Suppressor macrophage (primary cell): ENCODE measurements around the gene AIF1L.

Experiments used
- DNase-seq, 4 experiments: peaks; one replicate each; pipeline ENCODE4 v3.0.0-alpha.2; 2020 to 2022

The AIF1L gene

DNA sequence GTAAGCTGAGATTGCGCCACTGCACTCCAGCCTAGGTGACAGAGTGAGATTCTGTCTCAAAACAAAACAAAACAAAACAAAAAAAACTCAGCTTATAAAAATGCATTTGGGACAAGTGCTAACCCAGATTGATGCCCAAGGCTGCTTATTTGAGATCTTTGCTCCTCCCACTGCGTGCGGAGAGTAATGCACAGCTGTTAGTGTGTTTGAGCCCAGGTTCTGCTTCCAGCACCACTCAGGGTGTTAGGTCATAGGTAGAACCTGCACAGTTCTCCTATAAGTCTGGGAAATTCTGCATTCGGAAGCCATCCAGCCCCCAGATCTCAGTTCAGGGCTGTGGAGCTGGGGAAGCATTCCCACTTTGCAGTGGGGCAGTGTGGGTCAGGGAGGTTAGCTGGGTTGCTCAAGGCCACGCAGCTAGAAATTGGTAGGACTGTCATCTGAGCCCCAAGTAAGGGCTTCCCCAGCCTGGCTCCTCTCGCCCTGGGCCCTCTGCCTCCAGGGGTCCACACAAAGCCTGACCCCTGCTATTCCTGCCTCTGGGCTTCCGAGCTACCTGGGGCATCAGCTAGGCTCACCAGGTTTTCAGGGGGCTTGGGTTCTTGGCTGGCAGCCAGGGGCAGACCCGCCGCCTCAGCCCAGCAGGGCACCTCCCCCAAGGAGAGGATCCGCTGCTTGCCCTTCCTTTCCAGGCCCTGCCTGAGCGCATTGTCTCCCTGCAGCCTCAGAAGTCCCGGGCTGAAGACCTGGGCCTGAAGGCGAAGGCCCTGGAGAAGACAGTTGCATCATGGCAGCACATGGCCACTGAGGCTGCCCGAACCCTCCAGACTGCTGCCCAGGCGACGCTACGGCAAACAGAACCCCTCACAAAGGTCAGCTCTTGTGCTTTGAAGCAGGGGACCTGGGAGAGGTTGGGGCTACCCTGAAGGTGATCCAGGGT is 17.6 kb upstream of the AIF1L start:
- DNase-seq, result no peak

DNA sequence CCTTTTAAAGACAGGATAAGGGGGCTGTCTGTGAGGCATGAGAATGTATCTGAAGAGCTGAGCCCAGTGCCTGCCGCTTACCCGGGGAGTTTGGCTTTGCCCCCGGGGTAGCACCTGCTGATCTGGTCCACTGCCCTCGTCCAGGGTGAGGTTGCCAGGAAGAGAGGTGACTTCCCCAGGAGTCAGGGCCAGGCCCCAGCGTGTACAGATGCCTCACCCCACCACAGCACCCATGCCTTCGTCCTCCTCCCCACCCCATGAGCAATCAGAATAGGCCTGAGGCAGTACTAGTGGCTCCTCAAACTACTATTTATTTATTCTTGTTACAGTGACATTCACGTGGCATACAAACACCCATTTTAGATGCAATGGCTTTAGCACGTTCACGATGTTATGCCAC is 15.7 kb upstream of the AIF1L start:
- DNase-seq, result no peak

DNA sequence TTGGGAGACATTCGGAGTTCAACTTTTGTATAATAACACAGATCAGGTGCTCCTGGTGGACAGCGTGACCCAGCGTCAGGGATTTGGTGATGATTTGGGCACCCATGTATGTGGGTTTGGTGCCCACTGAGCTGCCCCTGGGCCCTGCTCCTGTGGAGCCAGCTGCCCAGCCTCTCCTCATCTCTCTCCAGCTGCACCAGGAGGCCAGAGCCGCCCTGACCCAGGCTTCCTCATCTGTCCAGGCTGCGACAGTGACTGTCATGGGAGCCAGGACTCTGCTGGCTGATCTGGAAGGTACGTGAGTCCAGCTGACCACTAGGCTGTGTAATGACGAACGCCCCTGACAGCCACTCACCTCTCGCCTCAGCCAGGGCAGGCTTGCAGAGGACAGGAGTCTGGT is 14.5 kb upstream of the AIF1L start:
- no peak for DNase-seq

DNA sequence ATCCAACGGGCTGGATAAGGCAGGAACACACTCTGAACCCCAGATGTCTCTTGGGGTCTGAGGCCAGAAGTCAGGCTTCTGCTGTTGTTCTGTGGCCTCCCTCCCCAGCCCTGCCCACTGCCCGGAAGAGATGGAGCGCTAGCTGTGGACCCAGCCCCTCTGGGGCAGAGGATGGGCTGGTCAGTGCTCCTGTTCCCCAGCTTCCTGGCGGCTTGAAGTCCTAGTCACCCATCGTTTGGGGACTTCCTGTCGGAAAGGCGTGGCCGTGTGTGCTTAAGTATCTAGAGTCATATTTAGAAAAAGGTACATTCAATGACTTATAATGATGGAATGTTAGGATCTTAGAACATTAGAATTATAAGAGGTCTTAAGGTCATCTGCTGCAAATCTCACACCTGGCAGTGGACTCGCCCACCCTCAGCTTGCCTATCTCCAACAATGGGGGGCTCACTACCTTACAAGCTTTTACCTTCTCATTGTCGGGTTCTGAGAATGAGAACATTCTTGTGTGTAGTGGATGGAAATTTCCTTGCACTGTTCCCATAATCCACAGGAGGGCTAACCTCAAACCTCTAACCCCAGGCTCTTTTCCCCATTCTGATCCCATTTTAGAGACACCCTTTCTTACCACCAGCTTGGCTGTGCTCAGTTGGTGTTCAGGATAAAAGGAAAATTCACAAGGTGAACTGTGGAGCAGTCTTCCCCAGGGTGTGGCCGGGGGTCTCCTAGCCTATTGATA is 13.4 kb upstream of the AIF1L start:
- no peak for DNase-seq

DNA sequence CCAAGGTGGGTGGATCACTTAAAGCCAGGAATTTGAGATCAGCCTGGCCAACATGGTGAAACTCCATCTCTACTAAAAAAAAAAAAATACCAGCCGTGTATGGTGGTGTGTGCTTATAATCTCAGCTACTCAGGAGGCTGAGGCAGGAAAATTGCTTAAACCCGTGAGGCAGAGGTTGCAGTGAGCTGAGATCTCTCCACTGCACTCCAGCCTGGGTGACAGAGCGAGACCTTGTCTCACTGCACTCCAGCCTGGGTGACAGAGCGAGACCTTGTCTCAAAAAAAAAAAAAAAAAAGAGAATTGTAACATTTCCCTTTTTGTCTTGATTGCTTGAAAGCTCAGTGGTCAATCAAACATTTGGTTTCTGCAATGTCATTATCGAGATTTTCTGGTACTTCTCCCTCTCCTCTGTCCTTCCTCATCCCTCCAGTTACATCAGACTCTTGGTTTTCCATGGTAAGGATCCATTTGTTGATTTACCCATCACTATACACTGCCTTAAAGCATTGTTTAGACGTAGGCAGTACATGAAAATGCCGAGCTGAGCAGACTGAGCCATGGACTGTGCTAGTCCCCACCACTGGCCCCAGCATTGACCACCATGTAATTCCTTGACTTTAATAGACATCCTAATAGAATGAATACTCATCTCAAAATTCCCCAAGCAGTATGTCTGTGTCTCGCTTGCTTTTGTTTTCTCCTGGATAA is 11.5 kb upstream of the AIF1L start:
- DNase-seq, result no peak

DNA sequence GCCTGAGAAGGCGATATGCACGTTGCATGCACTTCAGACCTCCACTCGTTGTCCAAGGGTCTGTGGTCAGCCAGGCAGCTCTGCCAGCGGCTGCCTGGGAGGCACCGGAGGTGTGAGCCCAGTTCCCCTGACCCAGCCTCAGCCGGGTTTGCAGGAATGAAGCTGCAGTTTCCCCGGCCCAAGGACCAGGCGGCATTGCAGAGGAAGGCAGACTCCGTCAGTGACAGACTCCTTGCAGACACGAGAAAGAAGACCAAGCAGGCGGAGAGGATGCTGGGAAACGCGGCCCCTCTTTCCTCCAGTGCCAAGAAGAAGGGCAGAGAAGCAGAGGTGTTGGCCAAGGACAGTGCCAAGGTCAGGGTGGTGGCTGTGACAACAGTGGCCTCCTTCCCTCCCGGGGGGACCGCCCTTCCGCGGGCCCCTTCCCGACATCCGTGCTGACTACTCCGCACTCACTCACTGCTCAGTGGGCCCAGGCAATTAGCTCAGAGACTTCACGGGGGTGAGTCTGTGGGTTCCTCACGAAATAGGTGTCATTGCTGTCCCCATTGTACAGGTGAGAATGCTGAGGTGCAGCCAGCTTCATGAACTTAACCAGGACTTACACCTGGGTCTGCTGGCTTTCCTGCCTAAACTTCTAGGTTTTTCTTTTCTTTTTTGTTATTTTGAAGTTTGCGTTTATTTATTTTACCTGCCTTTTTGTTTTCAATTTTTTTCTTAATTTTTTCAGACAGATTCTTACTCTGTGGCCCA is 10.8 kb upstream of the AIF1L start:
- DNase-seq, result no peak

DNA sequence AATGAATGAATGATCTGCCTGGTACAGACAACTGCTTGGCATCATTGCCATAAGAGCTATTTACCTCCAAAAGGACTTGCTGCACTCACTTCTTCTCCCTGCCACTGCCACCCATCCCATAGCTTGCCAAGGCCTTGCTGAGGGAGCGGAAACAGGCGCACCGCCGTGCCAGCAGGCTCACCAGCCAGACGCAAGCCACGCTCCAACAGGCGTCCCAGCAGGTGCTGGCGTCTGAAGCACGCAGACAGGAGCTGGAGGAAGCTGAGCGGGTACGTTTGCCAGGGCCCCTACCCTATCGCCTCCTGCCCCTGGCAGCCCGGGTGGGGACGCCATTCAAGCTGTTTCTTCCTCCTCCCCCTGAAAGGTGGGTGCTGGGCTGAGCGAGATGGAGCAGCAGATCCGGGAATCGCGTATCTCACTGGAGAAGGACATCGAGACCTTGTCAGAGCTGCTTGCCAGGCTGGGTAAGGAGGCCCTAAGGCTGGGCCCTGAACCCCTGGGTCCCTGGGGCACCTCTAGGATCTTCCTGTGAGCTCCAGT is 8.9 kb upstream of the AIF1L start:
- DNase-seq, result no peak

DNA sequence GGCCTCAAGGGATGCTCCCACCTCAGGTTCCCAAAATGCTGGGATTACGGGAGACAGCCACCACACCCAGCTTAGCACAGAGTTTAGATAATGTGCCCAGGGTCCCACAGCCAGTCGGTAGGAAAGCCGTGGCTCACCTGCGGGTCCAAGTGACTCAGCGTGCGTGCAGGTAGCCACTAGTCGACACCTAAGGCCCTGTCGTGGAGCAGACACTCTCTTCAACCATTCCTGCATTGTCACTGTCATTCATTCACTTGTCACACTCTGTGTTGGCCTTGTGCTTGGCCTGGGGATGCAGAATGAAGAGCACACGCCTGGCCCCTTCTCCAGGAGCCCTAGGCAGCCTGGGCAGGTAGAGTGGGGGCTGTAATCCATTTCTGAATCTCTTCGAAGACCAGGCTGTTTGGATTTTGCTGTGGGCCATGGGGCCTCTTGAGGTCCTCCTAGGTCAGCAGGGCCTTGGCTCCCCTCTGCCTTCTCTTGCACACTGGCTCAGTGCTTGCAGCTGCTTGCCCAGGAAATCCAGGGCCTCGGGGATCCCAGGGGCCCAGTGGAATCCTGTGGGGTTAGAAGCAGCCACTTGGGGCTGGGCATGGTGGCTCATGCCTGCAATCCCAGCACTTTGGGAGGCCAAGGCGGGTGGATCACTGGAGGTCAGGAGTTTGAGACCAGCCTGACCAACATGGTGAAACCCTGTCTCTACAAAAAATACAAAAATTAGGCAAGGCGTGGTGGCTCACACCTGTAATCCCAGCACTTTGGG is 6.1 kb upstream of the AIF1L start:
- DNase-seq, result no peak

DNA sequence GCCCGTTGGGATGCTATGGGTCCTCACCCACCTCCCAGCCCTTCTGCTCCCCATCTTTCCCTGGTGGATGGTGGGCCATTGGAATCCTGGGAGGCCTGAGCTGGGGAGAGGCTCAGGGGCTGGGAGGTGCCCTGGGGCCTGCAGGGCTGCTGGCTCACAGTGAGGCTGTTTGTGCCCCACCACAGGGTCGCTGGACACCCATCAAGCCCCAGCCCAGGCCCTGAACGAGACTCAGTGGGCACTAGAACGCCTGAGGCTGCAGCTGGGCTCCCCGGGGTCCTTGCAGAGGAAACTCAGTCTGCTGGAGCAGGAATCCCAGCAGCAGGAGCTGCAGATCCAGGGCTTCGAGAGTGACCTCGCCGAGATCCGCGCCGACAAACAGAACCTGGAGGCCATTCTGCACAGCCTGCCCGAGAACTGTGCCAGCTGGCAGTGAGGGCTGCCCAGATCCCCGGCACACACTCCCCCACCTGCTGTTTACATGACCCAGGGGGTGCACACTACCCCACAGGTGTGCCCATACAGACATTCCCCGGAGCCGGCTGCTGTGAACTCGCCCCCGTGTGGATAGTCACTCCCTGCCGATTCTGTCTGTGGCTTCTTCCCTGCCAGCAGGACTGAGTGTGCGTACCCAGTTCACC is 4.9 kb upstream of the AIF1L start:
- no peak for DNase-seq

DNA sequence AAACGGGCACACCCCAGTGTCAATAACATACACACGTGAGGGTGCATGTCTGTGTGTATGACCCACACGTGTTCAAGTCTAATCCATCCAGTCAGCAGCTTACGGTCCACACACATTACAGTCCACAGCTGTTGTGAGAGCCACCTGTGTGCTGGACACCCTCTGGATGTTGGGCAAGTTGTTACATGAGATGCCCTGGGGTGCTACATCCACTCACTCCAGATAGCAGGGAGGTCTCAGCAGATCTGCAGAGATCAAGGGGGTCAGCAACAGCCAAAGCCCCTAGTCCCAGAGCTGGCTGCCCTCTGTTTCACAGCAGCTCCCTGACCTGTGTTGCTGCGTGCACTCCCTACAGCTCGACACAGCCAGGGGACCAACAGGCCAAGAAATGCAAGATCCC is 4.3 kb upstream of the AIF1L start:
- DNase-seq, result no peak

DNA sequence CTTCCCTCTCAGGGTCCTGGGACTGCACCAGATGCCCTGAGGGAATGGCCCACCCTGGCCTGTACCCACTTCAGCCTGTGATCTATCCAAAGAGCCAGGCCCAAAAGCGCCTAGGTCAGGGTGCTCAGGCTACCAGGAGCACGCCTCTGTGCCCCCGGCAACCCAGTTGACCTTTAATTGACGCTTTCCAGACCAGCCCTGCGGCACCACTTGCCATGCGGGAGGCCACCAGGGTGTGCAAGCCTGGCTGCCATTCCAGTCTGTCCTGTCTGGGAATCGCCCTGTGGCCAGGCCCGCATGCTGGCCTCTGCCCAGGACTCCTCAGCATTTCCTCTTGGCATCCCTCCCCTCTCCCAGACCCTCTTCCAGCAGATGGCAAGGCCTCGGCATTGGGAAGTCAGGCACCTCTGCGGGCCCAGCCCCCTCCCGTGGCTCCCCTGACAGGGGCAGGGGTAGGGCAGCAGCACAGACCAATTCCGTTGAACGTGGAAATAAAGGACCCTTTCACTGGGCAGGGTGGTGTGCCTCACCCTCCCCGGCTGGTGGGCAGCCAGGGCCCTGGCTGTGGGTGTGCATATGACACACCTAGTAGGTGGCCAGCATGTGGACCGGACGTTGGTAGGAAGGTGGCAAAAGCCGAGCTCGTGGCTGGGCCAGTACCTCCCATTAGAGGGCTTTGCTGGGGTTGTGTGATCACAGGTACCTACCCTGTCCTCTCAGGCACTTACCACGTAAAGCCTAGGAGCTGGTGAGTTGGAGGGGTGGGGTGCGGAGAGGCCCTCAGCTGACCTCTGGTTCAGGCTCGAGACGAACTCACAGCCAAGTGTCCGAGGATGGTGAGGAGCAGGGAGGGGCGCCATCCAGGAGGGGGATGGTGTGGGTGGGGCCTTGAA is 3.5 kb upstream of the AIF1L start:
- no peak for DNase-seq

DNA sequence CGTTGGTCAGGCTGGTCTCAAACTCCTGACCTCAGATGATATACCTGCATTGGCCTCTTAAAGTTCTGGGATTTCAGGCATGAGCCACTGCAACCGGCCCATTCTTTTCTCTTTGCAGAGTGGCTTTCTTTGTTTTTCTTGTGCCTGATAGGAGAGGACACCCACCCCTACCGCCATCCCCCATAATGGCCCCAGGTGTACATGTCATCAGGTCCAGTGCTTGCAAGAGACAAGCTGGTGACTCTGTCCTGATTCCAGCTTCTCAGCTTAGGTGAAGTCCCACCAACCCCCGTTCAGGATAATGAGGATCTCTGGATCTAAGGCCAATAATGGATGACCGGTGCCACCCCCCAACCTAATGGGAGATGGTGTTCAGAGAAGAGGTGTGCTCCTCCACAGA is 2.3 kb upstream of the AIF1L start:
- no peak for DNase-seq

DNA sequence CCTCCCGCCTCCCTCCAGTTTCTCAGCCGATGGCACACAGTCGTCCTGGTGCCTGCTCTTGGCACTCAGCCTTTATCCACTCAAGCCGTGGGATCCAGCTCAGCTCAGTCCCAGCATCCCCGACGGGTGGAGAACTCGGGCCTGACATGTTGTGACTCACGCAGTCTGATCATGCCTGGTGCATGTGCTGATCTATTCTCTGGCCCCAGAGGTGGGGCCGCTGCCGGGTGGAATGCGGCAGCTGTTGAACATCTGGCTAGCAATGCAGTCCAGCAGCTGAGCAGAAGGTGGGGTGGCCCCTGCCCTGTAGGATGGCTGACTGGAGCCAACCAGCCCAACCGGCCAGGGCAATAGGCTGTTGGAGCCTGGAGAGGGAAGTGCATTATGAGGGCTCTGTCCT is 1.7 kb upstream of the AIF1L start:
- no peak for DNase-seq

DNA sequence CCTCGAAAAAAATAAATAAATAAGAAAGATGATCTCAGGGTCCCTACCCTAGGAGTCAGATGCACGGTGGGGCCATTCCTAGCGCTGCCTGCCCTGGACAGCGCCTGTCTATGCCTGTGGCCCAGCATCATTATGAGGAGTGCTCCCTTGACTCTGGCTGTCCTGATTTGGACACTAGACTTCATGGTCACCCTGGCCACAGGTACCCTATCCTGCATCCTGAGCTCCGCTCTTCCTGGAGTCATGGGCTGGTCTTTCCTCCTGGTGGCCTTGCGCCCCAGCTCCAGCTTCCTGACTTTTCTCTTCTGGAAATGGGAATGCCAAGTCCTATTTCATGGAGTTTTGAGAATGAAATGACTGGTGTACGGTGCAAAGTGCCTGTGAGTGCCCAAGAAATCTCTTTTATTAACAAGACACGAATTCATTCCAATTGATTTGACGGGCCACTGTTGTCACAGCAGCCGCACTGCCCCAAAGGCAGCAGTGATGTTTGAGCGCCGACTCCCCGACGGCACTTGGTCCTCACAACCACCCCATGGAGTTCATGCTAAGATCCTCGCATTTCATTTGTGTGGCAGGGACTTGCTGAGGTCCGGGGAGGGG is 564 bp upstream of the AIF1L start:
- DNase-seq, result no peak

DNA sequence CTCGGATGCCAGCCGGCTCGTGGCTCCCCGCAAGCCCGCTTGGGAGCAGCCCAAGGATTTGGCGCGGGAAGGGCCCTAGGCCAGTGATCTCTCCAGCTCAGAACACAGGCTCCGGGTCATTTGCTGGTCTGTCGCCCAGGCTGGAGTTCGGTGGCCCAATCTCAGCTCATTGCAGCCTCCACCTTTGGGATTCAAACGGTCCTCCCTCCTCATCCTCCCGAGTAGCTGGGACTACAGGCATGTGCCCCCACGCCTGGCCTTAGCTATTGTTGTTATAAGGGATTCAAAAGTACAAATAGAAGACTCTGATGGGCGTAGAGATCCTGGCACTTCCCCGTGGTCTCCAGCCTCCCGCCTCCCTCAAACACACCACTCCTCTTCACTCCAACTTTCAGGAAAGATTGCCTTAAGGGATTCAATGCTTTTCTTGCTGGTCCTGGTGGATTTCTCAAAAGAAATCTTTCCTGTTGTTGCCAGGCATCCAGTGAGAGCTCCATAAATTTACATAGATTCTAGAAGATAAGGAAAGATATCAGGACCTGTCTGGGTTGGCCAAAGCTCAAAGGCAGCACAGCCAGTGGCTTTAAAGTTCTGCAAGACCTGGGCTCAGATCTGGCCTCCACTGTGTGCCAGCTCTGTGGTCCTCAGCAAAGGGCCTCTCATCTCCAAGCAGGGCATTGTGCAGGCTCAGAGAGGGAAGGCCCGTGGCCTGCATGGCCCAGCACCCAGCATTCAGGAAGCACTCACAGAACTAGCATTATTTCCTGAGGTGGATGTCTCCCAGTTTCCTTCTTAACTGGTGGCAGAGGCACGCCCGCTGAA is 1.0 kb downstream of the AIF1L start:
- DNase-seq, result no peak

DNA sequence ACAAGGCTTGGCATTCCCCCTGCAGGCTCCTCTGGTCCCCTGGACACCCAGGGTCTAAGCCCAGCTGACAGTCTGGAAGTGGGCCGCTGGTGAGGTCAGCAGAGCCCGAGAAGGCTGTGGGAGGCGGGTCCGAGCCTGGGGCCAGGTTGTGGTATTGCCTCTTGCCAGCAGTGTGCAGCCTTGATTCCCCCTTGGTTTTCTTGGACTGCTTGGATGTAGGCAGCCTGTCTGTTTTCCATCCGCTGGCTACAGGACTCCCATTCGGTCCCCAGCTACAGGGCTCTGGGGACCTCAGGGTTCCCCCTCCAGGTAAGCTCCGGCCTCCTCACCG is 1.6 kb downstream of the AIF1L start:
- DNase-seq, result no peak

DNA sequence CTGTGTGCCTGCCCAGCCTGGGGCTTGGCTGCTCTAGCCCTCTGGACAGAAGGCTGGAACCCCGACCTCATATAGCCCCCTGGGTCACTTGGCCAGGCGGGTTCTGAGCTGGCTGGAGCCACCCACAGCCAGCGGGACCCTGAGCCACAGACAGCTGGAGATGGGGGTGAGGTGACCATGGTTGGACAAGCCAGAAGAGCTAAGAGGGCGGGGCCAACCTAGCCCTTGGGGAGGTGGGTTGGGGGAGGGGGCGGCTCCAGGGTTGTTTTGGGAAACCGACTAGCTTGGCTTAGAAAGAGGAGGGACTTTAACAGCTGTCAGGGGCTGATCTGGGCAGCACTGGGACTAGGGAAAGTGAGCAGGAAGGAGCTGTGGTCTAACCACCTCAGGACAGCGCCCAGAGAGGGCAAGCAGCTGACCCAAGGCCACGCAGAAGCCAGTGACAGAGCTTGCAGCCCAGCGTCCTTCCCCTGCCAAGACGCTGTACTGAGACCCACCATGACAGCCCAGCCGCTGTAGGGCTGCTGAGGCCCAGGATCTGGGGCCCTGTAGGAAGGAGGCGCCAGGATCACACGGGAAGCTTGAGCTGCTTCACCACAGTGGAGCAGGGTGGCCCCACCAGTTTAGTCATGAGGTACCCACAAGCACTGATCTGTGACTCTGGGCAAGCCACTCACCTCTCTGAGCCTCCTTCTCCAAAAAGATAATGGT is 2.2 kb downstream of the AIF1L start:
- no peak for DNase-seq

DNA sequence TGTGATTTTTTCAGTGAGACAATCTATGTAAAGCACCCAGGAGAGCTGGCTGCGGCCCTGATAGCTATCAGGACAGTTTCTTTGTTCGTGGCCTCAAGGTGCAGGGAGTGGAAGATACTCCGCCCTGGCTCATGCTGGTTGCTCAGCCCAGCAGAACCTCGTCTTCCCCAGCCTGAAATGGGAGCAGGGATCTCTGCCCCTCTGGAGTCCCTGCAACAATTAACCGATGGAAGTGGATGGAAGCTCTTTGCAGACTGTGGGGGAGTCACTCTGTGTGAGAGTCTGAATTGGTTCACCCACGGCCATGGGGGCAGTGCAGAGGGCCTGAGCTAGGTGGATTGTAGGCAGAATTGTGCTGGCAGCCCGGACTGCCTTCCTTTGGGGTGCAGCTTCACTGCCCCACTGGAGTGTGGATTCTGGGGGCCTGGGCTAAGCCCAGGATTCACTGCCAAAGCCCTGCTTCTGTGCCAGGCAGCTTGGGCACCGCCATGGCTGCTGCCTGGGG is 2.8 kb downstream of the AIF1L start:
- no peak for DNase-seq
